GM19438 (cell line): ENCODE results near the gene COPZ2.
"Not testable (repeated sequence)": the region's sequence is repeated elsewhere in the genome, so short reads cannot be mapped to it uniquely, and the experiment has no call there.

Experiments
- ATAC-seq: cut with Tn5 transposase; IDR thresholded peaks from one replicate; pipeline ENCODE4 v1.9.1; 2021; ENCODE audit warnings: low read depth; ENCODE audit not compliant: unreplicated experiment

Gene COPZ2

DNA sequence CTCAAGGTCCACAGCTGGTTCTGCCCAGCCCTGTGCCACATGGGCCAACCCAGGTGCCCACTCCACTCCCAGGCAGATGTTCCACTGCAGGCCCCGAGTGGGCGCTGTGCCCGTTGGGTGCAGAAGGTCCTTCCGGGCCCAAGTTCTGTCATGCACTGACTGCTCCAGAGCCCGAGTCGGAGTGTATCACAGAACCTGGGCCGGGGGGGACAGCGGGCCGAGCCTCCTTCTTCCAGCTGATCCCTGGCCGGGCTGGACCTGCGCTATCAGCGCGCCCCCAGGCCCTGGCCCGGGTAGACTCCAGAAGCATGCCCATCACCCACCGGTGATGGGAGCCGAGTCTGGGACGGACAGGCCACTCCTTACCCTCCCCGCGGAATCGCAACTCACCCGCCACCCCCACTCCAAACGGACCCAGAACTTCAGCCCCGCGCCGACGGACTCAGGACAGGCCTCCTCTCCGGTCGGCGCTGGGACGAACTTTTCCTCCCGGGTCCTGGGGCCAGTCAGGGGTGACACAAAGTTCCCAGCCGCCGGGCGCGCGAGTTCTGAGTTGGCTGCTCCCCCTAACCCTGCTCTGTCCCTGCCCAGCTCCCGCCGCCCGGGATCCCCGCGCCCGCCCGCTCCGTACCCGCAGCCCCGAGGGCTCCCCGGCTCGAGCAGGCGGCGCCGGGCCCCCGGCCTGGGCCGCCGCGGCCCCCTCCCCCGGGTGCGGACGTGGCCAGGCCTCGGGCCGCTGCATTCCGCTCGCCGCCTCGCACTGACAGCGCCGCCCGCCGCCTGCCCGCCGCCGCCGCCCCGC lies at the start of gene COPZ2:
Gene COPZ2, minus strand, starts transcription at position 762 of the 802 bp plus-strand sequence. Its CDS starts 20 bp downstream, at position 742.
- no peak for ATAC-seq

DNA sequence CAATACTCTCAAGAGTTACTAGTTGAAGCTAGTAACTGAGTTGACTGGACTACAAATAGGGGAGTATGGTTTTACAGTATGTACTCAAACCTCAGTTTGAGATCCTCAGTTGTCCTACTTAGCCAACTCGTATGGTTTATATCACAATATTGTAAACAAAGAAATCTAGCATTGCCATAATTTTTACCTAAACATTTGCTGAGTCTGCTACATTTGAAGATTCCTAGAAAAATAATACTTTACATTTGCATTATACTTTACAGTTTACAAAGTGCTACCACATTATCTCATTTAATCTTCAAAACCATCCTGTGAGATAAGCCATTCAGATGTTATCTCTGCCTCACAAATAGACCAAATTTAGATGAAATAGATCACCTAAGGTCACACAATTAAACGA lies 47.3 kb upstream of the COPZ2 start:
- no peak for ATAC-seq

DNA sequence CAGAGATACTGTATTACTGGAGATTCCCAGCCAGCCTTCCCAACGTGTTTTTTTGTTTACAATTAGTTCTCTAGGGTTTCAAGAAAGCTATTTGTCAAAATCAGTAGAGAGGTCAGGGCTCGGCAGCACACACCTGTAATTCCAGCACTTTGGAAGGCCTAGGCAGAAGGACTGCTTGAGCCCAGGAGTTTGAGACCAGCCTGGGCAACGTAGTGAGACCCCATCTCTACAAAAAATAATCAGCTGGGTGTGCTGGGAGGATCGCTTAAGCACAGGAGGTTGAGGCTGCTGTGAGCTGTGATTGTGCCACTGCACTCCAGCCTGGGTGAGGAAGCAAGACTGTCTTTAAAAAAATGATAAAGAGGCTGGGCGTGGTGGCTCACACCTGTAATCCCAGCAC lies 44.3 kb upstream of the COPZ2 start:
- ATAC-seq, result no peak

DNA sequence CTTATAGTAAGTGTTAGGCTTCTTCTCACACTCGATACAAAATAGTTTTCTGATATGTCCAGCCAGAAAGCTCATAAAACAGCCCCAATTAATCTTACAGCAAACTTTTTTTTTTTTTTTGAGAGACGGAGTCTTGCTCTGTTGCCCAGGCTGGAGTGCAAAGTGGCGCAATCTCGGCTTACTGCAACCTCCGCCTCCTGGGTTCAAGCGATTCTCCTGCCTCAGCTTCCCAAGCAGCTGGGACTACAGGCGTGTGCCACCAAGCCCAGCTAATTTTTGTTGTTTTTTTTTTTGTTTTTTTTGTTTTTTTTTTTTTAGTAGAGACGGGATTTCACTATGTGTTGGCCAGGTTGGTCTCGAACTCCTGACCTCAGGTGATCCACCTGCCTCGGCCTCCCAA lies 39.6 kb upstream of the COPZ2 start:
- not testable (repeated sequence) for ATAC-seq

DNA sequence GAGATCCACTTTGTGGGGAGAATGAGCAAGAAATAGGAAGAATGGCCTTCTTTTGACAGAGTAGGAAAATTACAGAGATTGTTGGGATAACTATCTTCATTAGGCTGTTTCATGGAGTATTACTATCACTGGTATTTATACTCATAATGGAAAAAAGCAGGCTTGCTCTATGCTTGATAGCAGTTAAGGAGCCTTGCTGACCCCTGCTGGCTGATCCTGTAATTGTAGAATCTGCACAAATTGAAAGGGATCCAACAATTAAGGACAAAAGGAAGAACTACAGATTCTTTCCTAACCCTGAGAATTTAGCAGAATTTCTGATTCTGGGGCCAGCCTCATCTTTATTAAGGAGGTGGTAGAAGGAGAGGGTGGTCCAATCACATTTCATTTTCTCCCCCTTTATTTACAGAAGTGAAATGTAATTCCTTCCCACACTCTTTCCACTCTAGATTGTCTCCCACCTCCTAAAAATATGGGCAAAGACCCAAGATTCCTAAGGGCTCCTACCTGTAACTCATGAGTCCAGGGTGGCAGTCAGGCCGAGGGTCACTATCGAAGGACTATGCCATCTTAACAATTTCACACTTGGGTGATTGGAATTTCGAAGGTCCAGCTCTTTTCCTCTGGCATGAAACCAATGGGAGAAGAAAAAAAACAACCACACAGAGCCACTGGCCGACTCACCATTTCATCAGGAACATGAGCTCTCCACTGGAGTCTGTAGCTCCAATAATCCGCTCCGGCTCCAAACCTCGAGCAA lies 36.9 kb upstream of the COPZ2 start:
- no peak for ATAC-seq

GRCh38 chr17:48073566-48074094 lies 36.0 kb upstream of the COPZ2 start:
- ATAC-seq, result not testable (repeated sequence)

DNA sequence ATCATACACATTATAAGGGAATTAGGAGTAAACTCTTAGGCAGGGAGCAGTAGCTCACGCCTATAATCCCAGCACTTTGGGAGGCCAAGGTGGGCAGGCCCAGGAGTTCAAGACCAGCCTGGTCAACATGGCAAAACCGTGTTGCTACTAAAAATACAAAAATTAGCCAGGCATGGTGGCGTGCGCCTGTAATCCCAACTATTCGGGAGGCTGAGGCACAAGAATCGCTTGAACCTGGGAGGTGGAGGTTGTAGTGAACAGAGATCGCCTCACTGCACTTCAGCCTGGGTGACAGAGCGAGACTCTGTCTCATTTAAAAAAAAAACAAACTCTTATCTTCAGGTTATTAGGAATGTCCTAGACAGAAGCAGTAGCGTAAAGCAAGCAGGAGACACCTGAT lies 35.2 kb upstream of the COPZ2 start:
- not testable (repeated sequence) for ATAC-seq

DNA sequence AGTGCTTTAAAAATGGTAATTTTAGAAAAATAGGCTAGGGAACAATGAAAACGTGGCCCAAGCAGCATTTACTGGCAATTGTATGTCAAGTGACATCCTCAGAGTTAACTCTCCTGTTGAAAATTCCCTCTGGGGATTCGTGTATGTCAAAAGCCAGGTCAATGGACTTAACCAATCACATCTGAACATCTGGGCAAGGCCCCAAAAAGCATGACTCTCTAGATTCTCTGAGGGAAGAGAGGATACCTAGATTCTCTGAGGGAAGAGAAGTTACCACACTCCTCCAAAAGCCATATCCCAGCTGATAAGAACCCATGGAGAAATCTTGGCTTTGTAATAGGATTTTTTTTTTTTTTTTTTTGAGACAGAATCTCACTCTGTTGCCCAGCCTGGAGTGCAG lies 34.1 kb upstream of the COPZ2 start:
- no peak for ATAC-seq

DNA sequence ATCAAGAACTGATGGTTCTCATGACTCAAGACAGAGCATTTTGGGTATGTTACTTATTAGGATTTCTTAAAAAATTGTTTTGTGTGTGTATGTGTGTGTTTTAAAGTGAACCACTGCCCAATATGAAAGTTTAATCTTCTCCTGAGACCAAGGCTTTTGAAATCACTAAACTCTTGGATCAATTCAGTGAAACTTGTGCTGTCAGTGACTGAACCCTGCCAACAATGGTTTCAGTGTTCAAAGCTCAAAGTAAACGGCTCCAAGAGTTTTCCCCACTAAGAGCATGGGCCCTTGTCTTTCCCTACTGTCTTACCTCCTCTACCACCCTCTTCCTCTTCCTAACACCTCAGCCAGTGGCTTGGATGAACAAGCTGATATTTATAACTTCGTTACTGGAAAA lies 32.6 kb upstream of the COPZ2 start:
- ATAC-seq, result no peak

- no peak for ATAC-seq
Observed at GRCh38 chr17:48068491-48068961, 30.9 kb upstream of the COPZ2 start.

DNA sequence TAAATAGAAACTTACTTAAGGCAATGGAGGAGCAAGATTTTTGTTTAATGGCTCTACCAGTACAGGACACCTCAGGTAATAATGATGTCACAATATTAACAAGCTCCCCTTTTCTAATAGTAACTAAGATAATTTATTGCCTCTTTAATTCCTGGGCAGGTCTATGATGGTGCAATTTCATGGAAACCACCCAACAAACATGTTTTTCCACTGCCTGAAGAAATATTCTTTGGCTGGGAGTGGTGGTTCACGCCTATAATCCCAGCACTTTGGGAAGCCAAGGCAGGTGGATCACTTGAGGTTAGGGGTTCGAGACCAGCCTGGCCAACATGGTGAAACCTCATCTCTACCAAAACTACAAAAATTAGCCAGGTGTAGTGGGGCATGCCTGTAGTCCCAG lies 30.2 kb upstream of the COPZ2 start:
- not testable (repeated sequence) for ATAC-seq

GRCh38 chr17:48067245-48067644 lies 29.6 kb upstream of the COPZ2 start:
- ATAC-seq, result no peak

DNA sequence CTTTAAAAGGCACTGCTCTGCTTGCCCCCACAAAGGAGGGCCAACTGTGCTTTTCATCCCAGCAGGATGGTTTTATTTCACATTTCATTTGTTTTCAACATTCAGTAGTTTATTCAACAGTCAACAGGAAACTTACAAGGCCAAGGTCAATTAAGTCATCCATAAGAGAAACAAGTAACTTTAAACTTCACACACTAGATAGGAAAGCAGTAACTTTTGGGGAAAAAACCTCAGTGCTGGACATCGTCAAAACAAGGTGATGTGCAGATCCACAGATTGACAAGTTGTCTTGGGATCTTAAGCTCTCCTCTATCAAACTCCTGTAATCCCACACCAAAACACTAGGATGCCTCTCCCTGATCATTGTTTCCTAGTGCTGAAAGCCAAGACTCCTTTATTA lies 29.1 kb upstream of the COPZ2 start:
- ATAC-seq, result no peak

DNA sequence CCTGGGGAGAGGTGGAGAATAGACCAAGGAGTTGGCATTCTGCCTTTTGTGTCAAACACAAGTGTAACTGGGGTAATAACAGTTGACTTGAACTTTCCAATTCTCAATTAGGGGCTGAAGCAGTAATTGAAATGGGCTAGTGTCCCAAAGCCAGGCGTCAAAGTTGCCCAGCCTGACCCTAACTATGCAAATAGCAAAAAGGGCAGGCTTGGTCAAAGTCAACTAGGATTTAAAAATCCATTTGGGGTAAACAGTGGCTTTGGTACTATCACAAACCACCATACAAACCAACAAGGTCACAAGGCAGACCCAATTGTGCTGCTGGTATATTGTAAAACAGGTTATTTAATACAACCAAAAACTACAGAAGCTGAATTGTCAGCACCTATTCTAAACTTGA lies 28.6 kb upstream of the COPZ2 start:
- ATAC-seq, result no peak

DNA sequence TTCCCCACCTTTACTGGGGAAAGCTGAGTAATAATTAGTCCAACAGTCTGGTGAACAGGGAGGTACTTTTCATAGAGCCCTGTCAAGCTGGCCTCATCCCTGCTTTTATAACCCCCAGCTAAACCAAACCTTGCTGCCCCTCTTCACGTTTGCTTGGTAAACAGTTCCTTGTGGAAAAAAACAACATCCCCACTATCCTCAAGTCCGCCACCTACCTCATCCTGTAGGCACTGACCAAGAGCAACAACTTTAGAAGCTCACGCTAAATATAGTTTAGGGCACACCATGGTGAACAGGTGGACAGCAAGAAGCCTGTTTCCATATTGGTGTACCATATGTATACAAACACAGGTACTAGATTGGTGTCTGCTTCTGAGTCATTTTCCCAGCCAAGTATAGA lies 27.0 kb upstream of the COPZ2 start:
- ATAC-seq, result no peak

DNA sequence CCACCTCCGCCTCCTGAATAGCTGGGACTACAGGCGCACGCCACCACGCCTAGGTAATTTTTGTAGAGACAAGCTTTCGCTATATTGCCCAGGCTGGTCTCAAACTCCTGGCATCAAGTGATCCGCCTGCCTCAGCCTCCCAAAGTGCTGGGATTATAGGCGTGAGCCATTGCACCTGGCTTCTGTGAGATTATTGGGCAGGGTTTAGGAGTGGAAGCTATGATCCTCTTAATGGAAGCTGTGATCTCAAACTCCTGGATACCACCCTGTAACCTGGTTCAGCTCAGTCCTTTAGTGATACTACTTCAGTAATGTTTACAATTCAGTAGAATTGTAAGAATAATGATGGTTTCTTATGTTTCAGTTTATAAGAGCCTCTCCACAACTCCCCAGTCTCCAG lies 24.7 kb upstream of the COPZ2 start:
- ATAC-seq, result no peak

- ATAC-seq, result no peak
Observed at GRCh38 chr17:48060249-48060648, 22.7 kb upstream of the COPZ2 start.

DNA sequence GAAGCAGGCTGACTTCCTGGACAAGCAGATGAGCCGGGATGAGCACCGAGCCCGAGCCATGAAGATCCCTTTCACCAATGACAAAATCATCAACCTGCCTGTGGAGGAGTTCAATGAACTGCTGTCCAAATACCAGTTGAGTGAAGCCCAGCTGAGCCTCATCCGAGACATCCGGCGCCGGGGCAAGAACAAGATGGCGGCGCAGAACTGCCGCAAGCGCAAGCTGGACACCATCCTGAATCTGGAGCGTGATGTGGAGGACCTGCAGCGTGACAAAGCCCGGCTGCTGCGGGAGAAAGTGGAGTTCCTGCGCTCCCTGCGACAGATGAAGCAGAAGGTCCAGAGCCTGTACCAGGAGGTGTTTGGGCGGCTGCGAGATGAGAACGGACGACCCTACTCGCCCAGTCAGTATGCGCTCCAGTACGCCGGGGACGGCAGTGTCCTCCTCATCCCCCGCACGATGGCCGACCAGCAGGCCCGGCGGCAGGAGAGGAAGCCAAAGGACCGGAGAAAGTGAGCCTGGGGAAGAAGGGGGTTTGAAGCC lies 21.6 kb upstream of the COPZ2 start:
- ATAC-seq, result no peak

GRCh38 chr17:48058393-48059124 lies 21.0 kb upstream of the COPZ2 start:
- ATAC-seq, result no peak

DNA sequence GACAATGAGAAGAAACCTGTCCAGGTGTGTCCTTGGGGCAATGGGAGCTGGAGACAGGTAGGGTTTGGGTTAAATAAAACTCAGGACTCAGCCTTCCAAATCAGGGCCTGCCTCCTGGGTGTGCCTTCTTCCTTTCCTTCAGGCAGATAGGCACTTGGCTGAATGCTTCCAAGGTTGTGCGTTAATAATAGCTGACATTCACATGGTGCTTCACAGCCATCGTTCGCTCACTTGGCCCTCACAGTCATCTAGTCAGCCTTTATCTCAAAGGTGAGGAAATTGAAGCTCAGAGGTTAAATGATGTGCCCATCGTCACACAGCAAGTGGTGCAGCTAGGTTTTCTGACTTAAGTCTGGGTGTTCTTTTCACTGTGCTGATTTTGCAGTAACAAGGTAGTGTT lies 20.0 kb upstream of the COPZ2 start:
- no peak for ATAC-seq

GRCh38 chr17:48056879-48057278 lies 19.3 kb upstream of the COPZ2 start:
- no peak for ATAC-seq
